T47D (cell line): ENCODE results near the gene ABCG1.

Source experiments
- DNase-seq, 2 experiments: peaks; one replicate each; pipeline versions ENCODE4 v3.0.0 to v3.0.0-alpha.2; 2011 to 2012; ENCODE audit warnings: low read depth in 1 of 2, low spot score in 1 of 2
- JUND ChIP-seq: IDR thresholded peaks from 2 replicates; pipeline ENCODE4 v1.6.1; 2012; ENCODE audit warnings: low read depth
- in situ Hi-C: cut with HindIII; loops from 2 replicates; pipeline ENCODE4 v1.10.0; 2016; ENCODE audit warnings: low sequenced_read_pairs, low pct_unique_long_range_greater_than_20kb

Gene ABCG1

GRCh38 chr21:42233067-42233961 is 14.4 kb downstream of the ABCG1 start:
- peak; percentile 24 to 59 for DNase-seq
- no peak for TF ChIP-seq JUND
- in situ Hi-C loops, result no loop called here

- no peak for DNase-seq
These were observed 15.1 kb downstream of the ABCG1 start for GRCh38 chr21:42234041-42234440.

GRCh38 chr21:42234464-42235241 is 15.7 kb downstream of the ABCG1 start:
- in situ Hi-C loops, result no loop called here
- DNase-seq, result peak; percentile 72
- no peak for TF ChIP-seq JUND

More at GRCh38 chr21:42234041-42234440, 15.1 kb downstream of the ABCG1 start:
- TF ChIP-seq JUND, result no peak
- in situ Hi-C loops, result no loop called here

GRCh38 chr21:42235593-42235992 is 16.7 kb downstream of the ABCG1 start:
- in situ Hi-C loops, result no loop called here
- TF ChIP-seq JUND, result no peak
- DNase-seq, result no peak

- in situ Hi-C loops, result no loop called here
- no peak for DNase-seq
- no peak for TF ChIP-seq JUND
These were observed 17.1 kb downstream of the ABCG1 start for GRCh38 chr21:42236014-42236413.

- no peak for TF ChIP-seq JUND
- DNase-seq, result no peak
- in situ Hi-C loops, result no loop called here
These were observed 17.8 kb downstream of the ABCG1 start for GRCh38 chr21:42236693-42237092.

- DNase-seq, result no peak
- TF ChIP-seq JUND, result no peak
- in situ Hi-C loops, result no loop called here
These were observed 18.2 kb downstream of the ABCG1 start for GRCh38 chr21:42237161-42237560.

GRCh38 chr21:42237577-42237976 is 18.6 kb downstream of the ABCG1 start:
- TF ChIP-seq JUND, result no peak
- in situ Hi-C loops, result no loop called here

GRCh38 chr21:42238185-42238934 is 19.4 kb downstream of the ABCG1 start:
- no peak for TF ChIP-seq JUND
- in situ Hi-C loops, result no loop called here
- no peak for DNase-seq

More at GRCh38 chr21:42237577-42237976, 18.6 kb downstream of the ABCG1 start:
- DNase-seq, result no peak

GRCh38 chr21:42239556-42239955 is 20.6 kb downstream of the ABCG1 start:
- no peak for DNase-seq
- no peak for TF ChIP-seq JUND
- in situ Hi-C loops, result no loop called here

GRCh38 chr21:42239973-42240372 is 21.0 kb downstream of the ABCG1 start:
- no peak for DNase-seq
- no peak for TF ChIP-seq JUND
- in situ Hi-C loops, result no loop called here

GRCh38 chr21:42242611-42243010 is 23.7 kb downstream of the ABCG1 start:
- TF ChIP-seq JUND, result no peak
- in situ Hi-C loops, result no loop called here

More at GRCh38 chr21:42242611-42243010, 23.7 kb downstream of the ABCG1 start:
- DNase-seq, result no peak
